AG20443 (cell line): Measurements from ENCODE around the gene C1QL4.
"Not testable (repeated sequence)": the region's sequence is repeated elsewhere in the genome, so short reads cannot be mapped to it uniquely, and the experiment has no call there.

Experiments
- DNase-seq: peaks from one replicate; pipeline ENCODE4 v3.0.0; 2012; ENCODE audit warnings: low spot score, mixed read lengths

C1QL4 gene

DNA sequence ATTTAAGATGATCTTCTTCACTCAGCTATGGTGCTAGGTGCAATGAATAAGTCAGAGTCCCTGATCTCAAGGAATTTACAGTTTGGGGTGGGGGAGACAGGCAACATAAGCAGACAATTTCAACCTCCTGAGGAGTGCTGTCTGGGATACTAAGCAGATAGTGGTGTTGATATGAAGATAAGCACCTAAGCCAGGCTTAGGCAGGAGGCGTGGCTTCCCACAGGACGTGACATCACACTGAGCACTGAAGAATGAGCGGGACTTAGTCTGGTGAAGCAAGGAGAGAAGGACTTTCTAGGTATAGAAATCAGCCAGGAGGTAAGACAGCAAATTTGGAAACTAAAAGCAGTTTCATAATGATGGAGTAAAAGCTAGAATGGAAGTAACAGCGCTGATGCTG lies 35.2 kb downstream of the C1QL4 start:
- DNase-seq: no peak

DNA sequence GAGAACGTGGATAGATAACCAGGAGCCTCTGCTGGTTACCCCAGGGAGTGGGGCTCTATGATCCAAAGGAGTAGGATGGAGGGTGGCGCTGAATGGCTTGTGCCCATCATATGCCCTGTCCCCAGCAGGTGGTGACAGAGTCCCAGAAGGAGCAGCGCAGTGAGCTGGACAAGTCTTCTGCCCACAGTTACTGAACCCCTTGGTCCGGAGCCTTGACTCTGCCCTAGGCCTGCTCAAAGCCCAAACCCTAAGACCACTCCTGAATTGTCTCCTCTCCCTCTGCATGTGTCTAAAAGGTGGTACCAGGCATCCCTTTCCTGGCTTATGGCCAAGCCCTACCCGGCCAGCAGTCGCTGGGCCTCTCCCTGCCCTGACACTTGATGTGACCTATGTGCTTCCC lies 38.8 kb downstream of the C1QL4 start:
- peak; percentile 17 for DNase-seq

GRCh38 chr12:49297695-49298060 lies 39.3 kb downstream of the C1QL4 start:
- no peak for DNase-seq

DNA sequence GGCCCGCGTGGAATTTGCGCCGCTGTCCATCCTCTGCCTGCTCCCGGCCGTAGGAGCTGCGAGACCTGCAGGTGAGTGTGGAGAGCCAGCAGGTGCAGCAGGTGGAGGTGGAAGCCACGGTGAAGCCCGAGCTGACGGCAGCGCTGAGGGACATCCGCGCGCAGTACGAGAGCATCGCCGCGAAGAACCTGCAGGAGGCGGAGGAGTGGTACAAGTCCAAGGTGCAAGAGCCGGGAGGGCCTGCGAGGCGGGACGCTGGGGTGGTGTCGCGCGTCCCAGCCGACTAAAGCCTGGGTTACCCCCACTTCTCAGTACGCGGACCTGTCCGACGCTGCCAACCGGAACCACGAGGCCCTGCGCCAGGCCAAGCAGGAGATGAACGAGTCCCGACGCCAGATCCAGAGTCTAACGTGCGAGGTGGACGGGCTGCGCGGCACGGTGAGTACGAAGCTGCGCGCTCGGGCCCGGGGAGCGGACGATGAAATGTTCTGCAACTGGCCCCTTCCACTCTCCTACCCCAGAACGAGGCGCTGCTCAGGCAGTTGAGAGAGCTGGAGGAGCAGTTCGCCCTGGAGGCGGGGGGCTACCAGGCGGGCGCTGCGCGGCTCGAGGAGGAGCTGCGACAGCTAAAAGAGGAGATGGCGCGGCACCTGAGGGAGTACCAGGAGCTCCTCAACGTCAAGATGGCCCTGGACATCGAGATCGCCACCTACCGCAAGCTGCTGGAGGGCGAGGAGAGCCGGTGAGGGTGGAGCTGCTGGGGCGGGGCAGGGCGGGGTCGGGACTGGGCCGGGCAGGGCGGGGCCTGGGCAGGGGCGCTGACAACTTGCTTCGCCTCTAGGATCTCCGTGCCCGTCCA lies 39.9 kb downstream of the C1QL4 start:
- peak; percentile 33 for DNase-seq

DNA sequence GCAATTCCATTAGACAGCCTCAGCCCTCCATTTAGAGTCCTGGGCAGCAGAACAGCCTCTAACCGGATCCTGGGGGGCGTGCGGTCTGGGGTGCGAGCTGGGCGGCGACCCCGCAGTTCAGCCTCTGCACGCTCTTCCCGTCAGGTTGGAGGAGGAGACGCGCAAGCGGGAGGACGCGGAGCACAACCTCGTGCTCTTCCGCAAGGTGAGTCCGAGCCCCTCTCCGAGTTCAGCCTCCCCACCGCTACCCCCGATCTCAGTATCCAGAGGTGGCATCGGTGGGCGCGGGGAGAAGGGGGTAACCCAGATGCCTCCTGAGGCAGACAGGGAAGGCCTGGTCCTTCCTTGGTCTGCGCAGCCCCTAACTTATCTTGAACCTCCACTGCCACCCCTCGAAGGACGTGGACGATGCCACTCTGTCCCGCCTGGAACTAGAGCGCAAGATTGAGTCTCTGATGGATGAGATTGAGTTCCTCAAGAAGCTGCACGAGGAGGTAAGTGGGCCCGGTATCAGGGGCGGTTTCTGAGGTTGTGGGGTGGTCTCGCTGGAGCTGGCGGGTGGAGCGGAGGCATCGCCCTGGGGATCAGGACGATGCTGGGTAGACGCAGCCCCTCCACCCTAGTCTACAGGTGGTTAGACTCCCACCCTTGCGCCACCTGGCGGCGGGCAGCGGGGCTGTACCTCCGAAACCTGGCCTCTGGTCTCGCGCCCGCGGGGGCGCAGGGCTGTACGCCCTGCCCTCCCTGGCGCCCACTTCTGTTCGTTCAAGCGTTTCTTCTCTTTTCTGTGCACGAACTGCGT lies 40.8 kb downstream of the C1QL4 start:
- DNase-seq: peak; percentile 75

GRCh38 chr12:49295082-49295936 lies 41.7 kb downstream of the C1QL4 start, which contains the start of gene PRPH:
Gene PRPH, plus strand, starts transcription at chr12:49295147. Its CDS starts 54 bp downstream, at chr12:49295201.
- DNase-seq: peak; percentile 22

- no peak for DNase-seq
These were observed 42.2 kb downstream of the C1QL4 start for GRCh38 chr12:49294804-49295081.

- no peak for DNase-seq
These were observed 42.7 kb downstream of the C1QL4 start for GRCh38 chr12:49294086-49294803.

DNA sequence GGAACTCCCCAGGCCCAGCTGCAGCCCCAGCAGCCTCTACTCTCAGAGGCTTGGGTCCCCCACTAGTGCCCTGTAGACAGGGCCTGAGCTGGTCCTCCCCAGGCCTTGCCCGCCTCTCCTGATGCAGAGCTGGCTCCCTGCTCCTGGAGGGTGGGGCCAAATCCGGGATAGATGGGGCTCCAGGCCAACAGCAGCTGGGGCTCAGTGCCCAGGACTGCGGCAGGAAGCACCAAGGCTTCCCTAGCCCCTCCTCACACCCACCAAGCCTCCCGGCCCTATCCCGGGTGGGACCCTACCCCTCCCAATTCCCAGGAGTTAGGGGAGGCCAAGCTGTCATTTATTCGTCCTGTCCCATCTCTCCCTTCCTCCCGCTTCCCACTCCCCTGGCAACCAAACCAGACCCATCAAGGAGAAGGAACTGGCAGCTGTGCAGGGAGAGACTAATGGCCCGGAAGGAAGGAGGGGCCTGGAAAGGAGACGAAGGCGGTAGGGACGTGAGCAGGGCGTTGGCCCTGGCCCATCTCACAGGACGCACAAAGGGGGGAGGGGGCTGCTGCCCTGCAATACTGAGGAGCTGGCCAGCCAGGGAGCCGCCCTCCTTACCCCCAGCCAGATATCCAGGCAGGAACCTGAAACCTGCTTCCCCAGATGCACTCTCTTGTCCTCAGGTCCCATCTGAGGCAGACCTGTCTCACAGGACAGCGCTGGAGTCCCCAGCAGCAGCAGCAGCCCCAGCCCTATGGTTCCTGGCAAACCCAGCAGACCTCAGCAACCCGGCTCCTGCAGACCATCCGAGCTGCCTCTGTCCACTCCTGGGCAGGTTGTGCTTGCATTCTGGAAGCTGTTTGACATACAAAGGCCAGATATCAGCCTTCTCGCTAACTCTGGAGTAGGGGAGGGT lies 43.7 kb downstream of the C1QL4 start:
- DNase-seq: peak; percentile 53

- no peak for DNase-seq
These were observed 44.3 kb downstream of the C1QL4 start for GRCh38 chr12:49292729-49293055.

DNA sequence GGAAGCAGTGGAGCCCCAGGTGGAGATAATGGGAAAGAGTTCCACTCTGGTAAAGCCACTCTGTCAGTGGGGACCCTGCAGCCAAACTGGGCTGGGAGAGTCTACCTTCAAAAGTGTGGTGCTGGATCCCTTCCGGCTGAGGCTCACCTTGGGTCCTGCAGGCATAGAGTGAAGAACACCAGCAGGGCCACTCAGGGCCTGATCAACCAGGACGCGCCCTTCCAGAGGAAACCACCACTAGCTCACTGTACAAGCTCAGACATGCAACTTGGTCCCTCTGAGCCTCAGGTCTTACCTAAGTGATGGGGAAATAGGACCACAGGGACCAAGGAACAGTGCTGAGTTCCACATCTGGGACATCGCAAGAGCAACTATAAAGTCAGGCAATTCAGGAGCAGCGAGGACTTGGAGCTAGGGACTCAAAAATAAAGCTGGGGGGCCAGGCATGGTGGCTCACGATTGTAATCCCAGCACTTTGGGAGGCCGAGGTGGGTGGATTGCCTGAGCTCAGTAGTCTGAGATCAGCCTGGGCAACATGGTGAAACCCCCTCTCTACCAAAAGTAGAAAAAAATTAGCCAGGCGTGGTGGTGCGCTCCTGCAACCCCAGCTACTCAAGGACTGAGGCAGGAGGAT lies 47.9 kb downstream of the C1QL4 start:
- peak; percentile 8 for DNase-seq

DNA sequence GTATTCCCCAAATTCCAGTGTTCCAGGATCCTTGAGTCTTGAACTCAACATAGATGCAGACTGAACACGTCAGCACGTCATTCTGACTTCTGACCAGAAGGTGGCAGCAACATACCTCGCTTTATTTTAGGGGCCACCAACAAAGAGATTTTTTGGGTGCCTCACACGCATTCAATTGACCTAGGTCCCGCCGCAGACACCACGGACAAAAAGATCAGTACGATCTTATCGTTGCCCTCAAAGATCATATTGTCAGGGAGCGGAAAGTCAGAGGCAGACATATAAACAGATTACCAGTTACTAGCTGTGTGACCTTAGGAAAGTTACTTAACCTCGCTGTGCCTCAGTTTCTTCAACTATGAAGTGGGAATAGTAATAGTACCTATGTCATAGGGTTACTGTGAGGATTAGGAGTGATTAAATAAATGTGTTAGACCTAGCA lies 48.6 kb downstream of the C1QL4 start:
- DNase-seq: peak; percentile 79

GRCh38 chr12:49287876-49288275 lies 49.1 kb downstream of the C1QL4 start:
- DNase-seq: peak; percentile 9

DNA sequence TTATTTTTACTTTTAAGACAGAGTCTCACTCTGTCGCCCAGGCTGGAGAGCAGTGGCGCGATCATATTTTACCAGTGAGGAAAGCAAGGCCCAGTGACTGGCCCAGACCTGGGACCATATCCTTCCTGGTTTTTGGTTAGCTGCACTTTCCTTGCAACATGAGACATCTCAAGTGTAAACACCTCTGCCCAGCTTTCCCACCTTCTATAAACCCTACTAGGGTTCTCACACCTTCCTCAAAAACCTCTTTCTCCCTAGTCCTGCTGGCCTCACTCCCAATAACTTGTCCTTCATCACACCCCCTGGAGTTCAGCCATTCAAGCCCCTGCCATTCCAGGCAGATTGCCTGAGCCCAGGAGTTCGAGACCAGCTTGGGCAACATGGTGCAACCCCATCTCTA lies 52.3 kb downstream of the C1QL4 start:
- no peak for DNase-seq

GRCh38 chr12:49283541-49284429 lies 53.2 kb downstream of the C1QL4 start:
- peak; percentile 12 for DNase-seq

DNA sequence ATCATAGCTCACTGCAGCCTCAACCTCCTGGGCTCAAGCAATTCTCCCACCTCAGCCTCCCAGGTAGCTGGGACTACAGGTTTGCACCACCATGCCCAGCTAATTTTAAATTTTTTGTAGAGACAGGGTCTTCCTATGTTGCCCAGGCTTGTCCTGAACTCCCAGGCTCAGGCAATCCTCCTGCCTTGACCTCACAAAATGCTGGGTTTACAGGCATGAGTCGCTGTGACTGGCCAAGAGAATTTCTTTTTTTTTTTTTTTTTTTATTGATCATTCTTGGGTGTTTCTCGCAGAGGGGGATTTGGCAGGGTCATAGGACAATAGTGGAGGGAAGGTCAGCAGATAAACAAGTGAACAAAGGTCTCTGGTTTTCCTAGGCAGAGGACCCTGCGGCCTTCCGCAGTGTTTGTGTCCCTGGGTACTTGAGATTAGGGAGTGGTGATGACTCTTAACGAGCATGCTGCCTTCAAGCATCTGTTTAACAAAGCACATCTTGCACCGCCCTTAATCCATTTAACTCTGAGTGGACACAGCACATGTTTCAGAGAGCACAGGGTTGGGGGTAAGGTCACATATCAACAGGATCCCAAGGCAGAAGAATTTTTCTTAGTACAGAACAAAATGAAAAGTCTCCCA lies 54.1 kb downstream of the C1QL4 start:
- not testable (repeated sequence) for DNase-seq
